ENCODE measurements around the gene LACTBL1. TPM values are rescaled to one million over a fixed set of nuclear protein-coding genes. Genes with fewer than 3 reads are reported as not detected.

Gene LACTBL1, protein sequence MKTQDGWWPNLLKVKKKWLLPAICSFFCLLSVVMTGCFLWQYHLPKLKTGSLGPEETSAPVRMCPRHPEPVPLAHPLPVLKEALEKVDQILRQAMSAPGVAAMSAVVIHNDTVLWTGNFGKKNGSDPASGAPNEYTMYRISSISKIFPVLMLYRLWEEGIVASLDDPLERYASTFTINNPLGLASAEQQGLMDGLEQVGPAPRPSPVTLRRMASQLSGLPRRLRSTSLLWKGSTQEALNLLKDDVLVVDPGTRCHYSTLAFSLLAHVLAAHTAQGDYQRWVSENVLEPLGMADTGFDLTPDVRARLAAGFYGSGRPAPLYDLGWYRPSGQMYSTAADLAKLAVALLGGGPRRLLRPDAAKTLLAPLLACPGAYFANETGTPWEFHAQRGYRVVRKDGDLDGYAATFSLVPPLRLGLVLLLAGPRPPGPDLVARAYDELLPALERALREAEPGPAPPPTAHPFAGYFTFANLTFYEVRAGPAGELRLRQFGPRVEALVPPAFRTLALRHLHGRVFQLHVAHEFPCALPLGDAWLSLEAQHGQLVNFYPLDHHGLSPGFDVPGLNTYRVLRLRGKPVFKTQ
- total RNA-seq (2022; extraction: Qiagen RNA extraction; ENCODE audit: low read depth): not detected in 5 replicates

GRCh38 chr1:22972760-22973159, at the start of gene LACTBL1:
Gene LACTBL1, minus strand, starts transcription at chr1:22972866. Its CDS starts 550 bp downstream, at chr1:22972316.

GRCh38 chr1:23019094-23019862, 46.6 kb upstream of the LACTBL1 start, which contains the start of gene KDM1A:
Gene KDM1A, plus strand, starts transcription at chr1:23019468. Its CDS starts 129 bp downstream, at chr1:23019597.

Other genes with a start within 250 kb of the LACTBL1 start
- gene TEX46, start 43.0 kb upstream of the LACTBL1 start, total RNA-seq (2022; extraction: Qiagen RNA extraction; ENCODE audit: low read depth): not detected in 5 replicates
- gene KDM1A, start 46.6 kb upstream of the LACTBL1 start, total RNA-seq (2022; extraction: Qiagen RNA extraction; ENCODE audit: low read depth): 86.9 to 99.9 TPM (median 92.3 TPM) in 5 replicates
- 19.0 to 28.1 TPM (median 21.0 TPM) in 5 replicates for gene LUZP1, start 196.0 kb upstream of the LACTBL1 start, total RNA-seq (2022; extraction: Qiagen RNA extraction; ENCODE audit: low read depth)
- gene HTR1D, start 244.6 kb upstream of the LACTBL1 start, total RNA-seq (2022; extraction: Qiagen RNA extraction; ENCODE audit: low read depth): 12.6 to 18.2 TPM (median 15.3 TPM) in 5 replicates

All from A549 treated with ZK216348 at 1 μM for 4 hours (cell line).